ENCODE results near the gene CD59.

CD59 gene

GRCh38 chr11:33773404-33773986 is 37.3 kb upstream of the CD59 start:
- H4K20me1 ChIP-seq (ENCODE audit: insufficient read depth, low read length) = peaks cover 4% of the 10 kb centered on the region; the same call in 1 of the 2 replicates
- H3K4me3 ChIP-seq (ENCODE audit: low read length) = peak overlapping the region; percentile 97
- H3K4me2 ChIP-seq (ENCODE audit: low read depth, low read length) = peak overlapping the region; percentile 66
- peaks cover 47% of the 10 kb centered on the region for H3K79me2 ChIP-seq (ENCODE audit: low read length)
- H2AFZ ChIP-seq (ENCODE audit: low read length) = peak overlapping the region; percentile 92
- H3K27ac ChIP-seq (ENCODE audit: low read length) = peak overlapping the region; percentile 47; the same call in 1 of the 2 replicates
- TF ChIP-seq EZH2phosphoT487 (IDR thresholded peaks at IDR 0.05; ENCODE audit: low read length) = no peak
- no peak for TF ChIP-seq CTCF (IDR thresholded peaks at IDR 0.05; ENCODE audit: low read length)
- no peak for TF ChIP-seq EZH2 (optimal IDR thresholded peaks at IDR 0.05; ENCODE audit: low read depth, low read length)
- H3K36me3 ChIP-seq (replicated peaks; ENCODE audit: insufficient read depth, low read length) = peaks cover 7% of the 10 kb centered on the region; the same call in 1 of the 2 replicates
- peaks cover 15% of the 10 kb centered on the region; the same call in 1 of the 2 replicates for H3F3A ChIP-seq (ENCODE audit: insufficient read depth, low read length)
- peaks cover 46% of the 10 kb centered on the region for H3K4me1 ChIP-seq (ENCODE audit: low read length)
- 0 out of 2 replicates have a peak, but pooled peaks cover 3% of the 10 kb centered on the region for H3K27me3 ChIP-seq (replicated peaks; ENCODE audit: insufficient read depth, low read length)
- DNase-seq = peak; percentile 36
- H3K9me3 ChIP-seq (replicated peaks; ENCODE audit: insufficient read depth, low read length) = no peaks in the 10 kb centered on the region
- H3K9me2 ChIP-seq (replicated peaks; ENCODE audit: insufficient read depth, low read length) = no peaks in the 10 kb centered on the region
- H3K9ac ChIP-seq (ENCODE audit: low read length) = peak overlapping the region; percentile 77

GRCh38 chr11:33772870-33773269 is 36.6 kb upstream of the CD59 start:
- H3K79me2 ChIP-seq (ENCODE audit: low read length) = peaks cover 52% of the 10 kb centered on the region
- H3K36me3 ChIP-seq (replicated peaks; ENCODE audit: insufficient read depth, low read length) = peaks cover 13% of the 10 kb centered on the region
- H4K20me1 ChIP-seq (ENCODE audit: insufficient read depth, low read length) = peaks cover 4% of the 10 kb centered on the region; the same call in 1 of the 2 replicates
- no peak overlapping the region for H3K9ac ChIP-seq (ENCODE audit: low read length)
- no peaks in the 10 kb centered on the region for H3K9me2 ChIP-seq (replicated peaks; ENCODE audit: insufficient read depth, low read length)
- H3K27me3 ChIP-seq (replicated peaks; ENCODE audit: insufficient read depth, low read length) = 0 out of 2 replicates have a peak, but pooled peaks cover 3% of the 10 kb centered on the region
- peak overlapping the region; percentile 97 for H3K4me3 ChIP-seq (ENCODE audit: low read length)
- peak overlapping the region; percentile 66 for H3K4me2 ChIP-seq (ENCODE audit: low read depth, low read length)
- no peaks in the 10 kb centered on the region for H3K9me3 ChIP-seq (replicated peaks; ENCODE audit: insufficient read depth, low read length)
- no peak overlapping the region for H2AFZ ChIP-seq (ENCODE audit: low read length)
- H3F3A ChIP-seq (ENCODE audit: insufficient read depth, low read length) = peaks cover 15% of the 10 kb centered on the region; the same call in 1 of the 2 replicates
- H3K4me1 ChIP-seq (ENCODE audit: low read length) = peaks cover 39% of the 10 kb centered on the region
- no peak overlapping the region for H3K27ac ChIP-seq (ENCODE audit: low read length)
- DNase-seq = no peak
- TF ChIP-seq CTCF (IDR thresholded peaks at IDR 0.05; ENCODE audit: low read length) = no peak
- no peak for TF ChIP-seq EZH2phosphoT487 (IDR thresholded peaks at IDR 0.05; ENCODE audit: low read length)
- TF ChIP-seq EZH2 (optimal IDR thresholded peaks at IDR 0.05; ENCODE audit: low read depth, low read length) = no peak

GRCh38 chr11:33772300-33772699 is 36.1 kb upstream of the CD59 start:
- Histone ChIP-seq H3K27ac (ENCODE audit: low read length) (no peak overlapping the region), H2AFZ (ENCODE audit: low read length) (no peak overlapping the region), H3K79me2 (ENCODE audit: low read length) (peaks cover 52% of the 10 kb centered on the region), H3K9ac (ENCODE audit: low read length) (no peak overlapping the region), H3K27me3 (replicated peaks; ENCODE audit: insufficient read depth, low read length) (0 out of 2 replicates have a peak, but pooled peaks cover 3% of the 10 kb centered on the region), H3K9me2 (replicated peaks; ENCODE audit: insufficient read depth, low read length) (no peaks in the 10 kb centered on the region), H3K4me2 (ENCODE audit: low read depth, low read length) (peak overlapping the region; percentile 66; the same call in 1 of the 2 replicates), H3K36me3 (replicated peaks; ENCODE audit: insufficient read depth, low read length) (peaks cover 17% of the 10 kb centered on the region), H4K20me1 (ENCODE audit: insufficient read depth, low read length) (peaks cover 4% of the 10 kb centered on the region; the same call in 1 of the 2 replicates), H3K4me1 (ENCODE audit: low read length) (peaks cover 37% of the 10 kb centered on the region), H3K9me3 (replicated peaks; ENCODE audit: insufficient read depth, low read length) (no peaks in the 10 kb centered on the region), H3F3A (ENCODE audit: insufficient read depth, low read length) (peaks cover 15% of the 10 kb centered on the region; the same call in 1 of the 2 replicates), H3K4me3 (ENCODE audit: low read length) (no peak overlapping the region)
- no peak for DNase-seq
- TF ChIP-seq EZH2phosphoT487 (IDR thresholded peaks at IDR 0.05; ENCODE audit: low read length) (no peak), EZH2 (optimal IDR thresholded peaks at IDR 0.05; ENCODE audit: low read depth, low read length) (no peak), CTCF (IDR thresholded peaks at IDR 0.05; ENCODE audit: low read length) (no peak)
